Common myeloid progenitor, CD34-positive (primary cell): Measurements from ENCODE around the gene PHPT1.
A peak's percentile ranks its signal among the peaks of the same experiment; 100 is the strongest.
"Not testable (repeated sequence)": the region's sequence is repeated elsewhere in the genome, so short reads cannot be mapped to it uniquely, and the experiment has no call there.

Source experiments
- CTCF ChIA-PET: fragments of 350-600 bp; sonication (Branson Sonifier 250); formaldehyde crosslinking; loops from one replicate; lab custom pipeline; 2021; ENCODE audit warnings: antibody characterized with exemption; lab: Charles Lee
- POLR2A ChIA-PET: fragments of 350-600 bp; sonication (Branson Sonifier 250); formaldehyde crosslinking; loops from one replicate; lab custom pipeline; 2021; ENCODE audit warnings: antibody characterized with exemption; lab: Charles Lee
- DNase-seq, 3 donors: peaks; one replicate each; pipeline versions ENCODE4 v3.0.0 to v3.0.0-alpha.2; 2013
- H3K27ac ChIP-seq, 2 experiments: 1 replicate in 1 of 2; 2 replicates in 1 of 2; pipeline ENCODE4 v1.7.0; 2013; ENCODE audit warnings: inconsistent platforms in 2 of 2, low read length in 2 of 2, mild to moderate bottlenecking in 2 of 2, low read depth in 1 of 2, moderate library complexity in 1 of 2; ENCODE audit not compliant: severe bottlenecking in 2 of 2, insufficient read depth in 1 of 2, poor library complexity in 1 of 2
- H3K27me3 ChIP-seq, 5 experiments: replicated peaks in 2 of 5; 1 replicate in 3 of 5; 2 replicates in 2 of 5; pipeline versions ENCODE4 v1.6.1 to v1.7.0; 2013; ENCODE audit warnings: low read length in 4 of 5, mild to moderate bottlenecking in 2 of 5, moderate library complexity in 2 of 5, inconsistent platforms in 1 of 5; ENCODE audit not compliant: insufficient read depth in 5 of 5, control insufficient read depth in 4 of 5
- H3K36me3 ChIP-seq, 4 experiments: 1 replicate in 2 of 4; 2 replicates in 2 of 4; pipeline versions ENCODE4 v1.6.1 to v1.7.0; 2013; ENCODE audit warnings: low read length in 3 of 4, control low read depth in 1 of 4, mild to moderate bottlenecking in 1 of 4; ENCODE audit not compliant: control insufficient read depth in 4 of 4, insufficient read depth in 4 of 4
- H3K4me1 ChIP-seq, 4 experiments: 1 replicate in 3 of 4; 2 replicates in 1 of 4; pipeline versions ENCODE4 v1.6.1 to v1.7.1; 2013; ENCODE audit warnings: low read length in 3 of 4, mild to moderate bottlenecking in 3 of 4, control low read depth in 1 of 4, inconsistent platforms in 1 of 4, moderate library complexity in 1 of 4; ENCODE audit not compliant: control insufficient read depth in 4 of 4, insufficient read depth in 4 of 4; ENCODE audit errors: control extremely low read depth in 1 of 4
- H3K4me3 ChIP-seq, 7 experiments: 1 replicate in 4 of 7; 2 replicates in 3 of 7; pipeline versions ENCODE4 v1.5.1 to v1.7.0; 2013; ENCODE audit warnings: mild to moderate bottlenecking in 7 of 7, low read length in 6 of 7, moderate library complexity in 6 of 7, inconsistent platforms in 2 of 7, low read depth in 2 of 7, control low read depth in 1 of 7; ENCODE audit not compliant: insufficient read depth in 4 of 7, control insufficient read depth in 1 of 7; ENCODE audit errors: extremely low read depth in 1 of 7
- H3K9me3 ChIP-seq, 5 experiments: 1 replicate in 4 of 5; 2 replicates in 1 of 5; pipeline versions ENCODE4 v1.6.1 to v1.7.1; 2013; ENCODE audit warnings: low read length in 4 of 5, mild to moderate bottlenecking in 2 of 5, inconsistent platforms in 1 of 5, low read depth in 1 of 5, moderate library complexity in 1 of 5; ENCODE audit not compliant: control insufficient read depth in 4 of 5, insufficient read depth in 2 of 5; ENCODE audit errors: control extremely low read depth in 1 of 5
- WGBS: methylation state at CpG from one replicate; pipeline ENCODE4 v1.1.5; 2013; ENCODE audit not compliant: insufficient coverage; 5-methylcytosine and 5-hydroxymethylcytosine counted together

Gene PHPT1

DNA sequence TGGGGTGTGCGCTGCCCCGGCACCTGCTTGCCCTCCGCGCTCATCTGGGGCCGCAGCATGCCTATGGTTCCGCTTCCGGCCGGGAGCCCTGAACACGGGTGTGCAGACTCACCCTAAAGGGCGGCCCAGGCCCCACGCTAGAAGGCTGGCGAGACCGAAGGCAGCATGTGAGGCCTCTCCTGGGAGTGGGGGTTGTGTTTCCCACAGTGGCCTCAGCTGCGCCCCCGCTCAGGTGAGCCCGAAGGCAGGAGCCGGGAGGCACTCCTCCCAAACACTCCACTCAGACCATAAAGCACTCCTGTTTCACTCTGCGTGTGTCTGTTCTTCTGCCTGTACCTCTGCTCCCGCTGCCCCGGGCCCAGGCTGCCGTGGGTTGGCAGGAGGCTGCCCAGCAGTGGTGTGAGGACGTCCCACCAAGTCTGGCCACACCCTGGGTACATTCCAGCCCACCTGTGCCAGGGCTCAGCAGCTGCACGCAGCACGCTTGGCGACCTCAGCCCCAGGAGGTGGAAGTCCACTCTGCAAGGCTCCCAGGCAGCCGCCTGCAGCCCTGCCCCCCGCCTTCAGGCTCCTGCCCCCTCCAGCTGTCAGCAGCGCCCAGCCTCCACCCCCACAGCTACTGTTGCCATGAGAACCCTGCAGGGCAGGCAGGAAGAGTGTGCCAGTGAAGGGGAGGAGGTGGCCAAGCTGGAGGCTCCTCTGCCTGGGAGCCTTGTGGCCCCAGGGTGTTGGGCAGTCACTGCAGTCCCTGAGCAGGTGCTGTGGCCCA is 8.1 kb upstream of the PHPT1 start:
- CTCF ChIA-PET: interaction anchor here (1.0 to 2.9 kb wide), 8 partner anchors 22 to 191 kb away, joined by 3 to 22 read pairs (median 4); partner anchors contain the start of genes FUT7 and RABL6
- Histone ChIP-seq H3K27ac (no peak overlapping the region), H3K36me3 (peaks cover 0 to 26% (median 12%) of the 10 kb centered on the region in 4 experiments), H3K27me3 (peaks cover 0 to 26% (median 2%) of the 10 kb centered on the region in 5 experiments), H3K9me3 (no peaks in the 10 kb centered on the region), H3K4me1 (peaks cover 0 to 31% (median 29%) of the 10 kb centered on the region in 4 experiments), H3K4me3 (no peak overlapping the region)
- WGBS: 82% methylated on average over 12 of the region's 28 CpGs
- POLR2A ChIA-PET: interaction anchor here (1.0 kb wide), 1 partner anchor 19 kb away, joined by 3 read pairs; no protein-coding TSS in a partner anchor
- peak in 2 of 3 donors; percentile 14 to 20 for DNase-seq

DNA sequence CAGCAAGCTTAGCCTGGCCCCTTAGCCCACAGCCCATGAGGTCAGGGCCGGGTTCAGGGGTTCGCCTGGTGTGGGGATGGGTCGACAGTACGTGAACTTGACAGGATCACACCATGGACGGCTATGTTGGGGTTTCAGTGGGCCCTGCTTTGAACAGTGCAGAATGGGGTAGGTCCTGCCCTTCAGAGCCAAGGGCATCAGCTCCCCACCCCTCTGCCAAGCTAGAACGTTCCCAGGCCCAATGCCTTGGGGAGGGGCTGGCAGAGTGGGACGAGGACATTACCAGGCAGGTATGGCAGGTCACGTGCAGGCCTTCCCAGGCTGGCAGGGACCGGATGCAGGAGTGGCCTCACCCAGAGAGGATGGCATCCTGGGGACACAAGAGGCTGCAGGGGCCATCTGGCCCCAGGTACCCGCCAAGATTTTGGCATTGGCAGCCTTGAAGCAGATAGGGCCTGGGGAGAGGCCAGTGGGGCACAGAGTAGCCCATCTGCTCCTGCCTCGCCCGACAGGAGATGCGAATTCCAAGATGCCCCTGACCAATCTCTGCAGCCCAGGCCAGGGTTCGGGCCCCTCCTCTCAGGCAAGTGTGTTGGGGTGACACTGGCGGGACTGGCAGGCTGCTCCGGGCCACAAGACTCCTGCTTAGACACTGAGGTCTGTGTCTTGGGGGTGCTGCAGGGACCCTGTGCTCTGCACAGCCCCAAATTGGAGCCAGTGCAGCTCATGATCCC is 7.4 kb upstream of the PHPT1 start:
- POLR2A ChIA-PET: interaction anchor here (1.0 kb wide), 1 partner anchor 19 kb away, joined by 3 read pairs; no protein-coding TSS in a partner anchor
- Histone ChIP-seq H3K27me3 (peaks cover 0 to 34% (median 3%) of the 10 kb centered on the region in 5 experiments), H3K4me1 (peaks cover 0 to 37% (median 35%) of the 10 kb centered on the region in 4 experiments), H3K4me3 (peak overlapping the region in 2 of 7 experiments; percentile 46 to 58), H3K36me3 (peaks cover 0 to 19% (median 9%) of the 10 kb centered on the region in 4 experiments)
- 64% methylated on average over 9 of the region's 16 CpGs for WGBS
- DNase-seq, H3K27ac ChIP-seq, H3K9me3 ChIP-seq: not testable (repeated sequence)
- CTCF ChIA-PET: interaction anchor here (0.9 to 2.9 kb wide), 19 partner anchors 9 to 191 kb away, joined by 3 to 22 read pairs (median 5); partner anchors contain the start of genes FUT7 and RABL6

GRCh38 chr9:136842380-136842948 is 6.7 kb upstream of the PHPT1 start, which contains the start of gene AJM1:
AJM1 (plus strand) TSS chr9:136842478; CDS start chr9:136844415, 1,937 bp downstream.
- H3K4me1 ChIP-seq: peaks cover 0 to 42% (median 40%) of the 10 kb centered on the region in 4 experiments
- ChIA-PET POLR2A (interaction anchor here (0.6 kb wide), 1 partner anchor 156 kb away, joined by 3 read pairs; no protein-coding TSS in a partner anchor), CTCF (interaction anchor here (0.8 to 2.9 kb wide), 24 partner anchors 9 to 190 kb away, joined by 3 to 22 read pairs (median 4); partner anchors contain the start of genes FUT7 and RABL6)
- H3K27me3 ChIP-seq: peaks cover 0 to 40% (median 6%) of the 10 kb centered on the region in 5 experiments
- DNase-seq: peak; percentile 73 to 88 (median 84)
- WGBS: under 1% methylated on average over 11 of the region's 27 CpGs
- peaks cover 0 to 19% (median 9%) of the 10 kb centered on the region in 4 experiments for H3K36me3 ChIP-seq
- H3K27ac ChIP-seq, H3K9me3 ChIP-seq: not testable (repeated sequence)
- H3K4me3 ChIP-seq: peak within 1 kb of the TSS; percentile 11 to 74 (median 50)

GRCh38 chr9:136843159-136843800 is 5.9 kb upstream of the PHPT1 start:
- peaks cover 0 to 50% (median 48%) of the 10 kb centered on the region in 4 experiments for H3K4me1 ChIP-seq
- POLR2A ChIA-PET: interaction anchor here (0.6 kb wide), 1 partner anchor 156 kb away, joined by 3 read pairs; no protein-coding TSS in a partner anchor
- WGBS: 24% methylated on average over 14 of the region's 21 CpGs
- H3K4me3 ChIP-seq, DNase-seq, H3K27ac ChIP-seq, H3K9me3 ChIP-seq: not testable (repeated sequence)
- CTCF ChIA-PET: interaction anchor here (0.8 to 2.9 kb wide), 19 partner anchors 10 to 186 kb away, joined by 3 to 22 read pairs (median 4); partner anchors contain the start of gene RABL6
- peaks cover 0 to 19% (median 7%) of the 10 kb centered on the region in 4 experiments for H3K36me3 ChIP-seq
- H3K27me3 ChIP-seq: peaks cover 0 to 49% (median 10%) of the 10 kb centered on the region in 5 experiments

GRCh38 chr9:136843801-136844740 is 5.1 kb upstream of the PHPT1 start:
- peak; percentile 40 to 57 (median 56) for DNase-seq
- H3K4me3 ChIP-seq, H3K27ac ChIP-seq, POLR2A ChIA-PET, H3K9me3 ChIP-seq: not testable (repeated sequence)
- Histone ChIP-seq H3K4me1 (peaks cover 0 to 56% (median 53%) of the 10 kb centered on the region in 4 experiments), H3K27me3 (peaks cover 0 to 50% (median 10%) of the 10 kb centered on the region in 5 experiments), H3K36me3 (peaks cover 0 to 12% (median 6%) of the 10 kb centered on the region in 4 experiments)
- WGBS: 6% methylated on average over 84 of the region's 99 CpGs
- CTCF ChIA-PET: interaction anchor here (0.6 to 2.9 kb wide), 9 partner anchors 8 to 191 kb away, joined by 3 to 22 read pairs (median 3); no protein-coding TSS in a partner anchor
